ENCODE measurements around the gene TMEM140. TPM values are rescaled to one million over a fixed set of nuclear protein-coding genes. Genes with fewer than 3 reads are reported as not detected.

Gene TMEM140
- total and polyA plus RNA-seq, 9 of the 15 experiments (the other 6 are each of a cell fraction or from before 2014, with no cell fraction given), result 0.03 to 0.82 (median 0.23) TPM

DNA sequence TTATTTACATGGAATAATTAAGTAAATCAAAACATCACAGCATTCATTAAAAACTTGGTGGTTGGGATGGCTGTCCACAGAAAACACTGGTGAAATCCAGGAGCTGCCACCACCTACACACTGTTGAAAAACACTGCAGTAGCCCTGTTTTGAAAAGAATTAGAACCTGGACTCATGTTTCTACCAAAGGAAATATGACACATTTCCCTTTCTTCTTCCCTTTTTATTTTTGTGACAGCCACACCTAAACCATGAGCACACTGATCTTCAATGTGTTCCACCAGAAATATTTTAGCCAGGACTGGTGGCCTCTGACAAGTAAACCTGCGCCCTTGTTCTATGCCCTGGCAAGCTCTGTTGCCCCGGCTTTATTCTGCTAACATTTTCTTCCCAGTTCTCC lies 3.3 kb downstream of the TMEM140 start:
- ChIA-PET POLR2A (interaction anchor here (2.3 kb wide), 1 partner anchor 9 kb away, joined by 11 read pairs; no protein-coding TSS in a partner anchor), CTCF (ENCODE audit: low intra/inter-chr PET ratio) (no interaction called here)
- H3K9me3 ChIP-seq (replicated peaks; ENCODE audit: control insufficient read depth, insufficient read depth, low read depth, low read length), result peaks cover under 1% of the 10 kb centered on the region; the same call in 1 of the 2 replicates
- no peak for DNase-seq (ENCODE audit: extremely low read depth in 1 of 4, low spot score in 3 of 4)
- no peak overlapping the region for H3K4me2 ChIP-seq (ENCODE audit: insufficient read depth, low read length)
- no peaks in the 10 kb centered on the region for H3K27me3 ChIP-seq (ENCODE audit: control insufficient read depth in 2 of 2, insufficient read depth in 2 of 2, low read length in 2 of 2)
- no peak for ATAC-seq
- H3K27ac ChIP-seq (ENCODE audit: extremely low read depth, low read depth, low read length), result no peak overlapping the region
- no peak for FAIRE-seq
- H3K4me3 ChIP-seq, result no peak overlapping the region
- H2AFZ ChIP-seq (ENCODE audit: low read depth, low read length), result no peak overlapping the region
- H3K9me1 ChIP-seq (ENCODE audit: control insufficient read depth, insufficient read depth, low read length), result no peaks in the 10 kb centered on the region
- 27% methylated on average over 2 of the region's 2 CpGs for WGBS (ENCODE audit: insufficient coverage, low coverage, missing lambda C conversion rate)
- no TSS peak for BruUV-seq (replicated peaks)
- H3K4me1 ChIP-seq (replicated peaks in 1 of 2; ENCODE audit: control insufficient read depth in 2 of 2, insufficient read depth in 2 of 2, low read length in 2 of 2), result peaks cover 0 to 11% of the 10 kb centered on the region in 2 experiments; a peak in 3 of 5 replicates
- intact Hi-C loops (cut with micrococcal nuclease), result no loop called here
- no peak overlapping the region for H3K9ac ChIP-seq (ENCODE audit: insufficient read depth in 1 of 2, low read depth in 2 of 2, low read length in 2 of 2)
- in situ Hi-C loops (cut with MboI), result no loop called here
- H3K36me3 ChIP-seq (ENCODE audit: control insufficient read depth, insufficient read depth, low read length), result no peaks in the 10 kb centered on the region
- H4K20me1 ChIP-seq (replicated peaks; ENCODE audit: control insufficient read depth, insufficient read depth, low read length), result no peaks in the 10 kb centered on the region
- no peaks in the 10 kb centered on the region for H3K79me2 ChIP-seq (ENCODE audit: control insufficient read depth, insufficient read depth, low read length)
- TF ChIP-seq, protein P1, sequence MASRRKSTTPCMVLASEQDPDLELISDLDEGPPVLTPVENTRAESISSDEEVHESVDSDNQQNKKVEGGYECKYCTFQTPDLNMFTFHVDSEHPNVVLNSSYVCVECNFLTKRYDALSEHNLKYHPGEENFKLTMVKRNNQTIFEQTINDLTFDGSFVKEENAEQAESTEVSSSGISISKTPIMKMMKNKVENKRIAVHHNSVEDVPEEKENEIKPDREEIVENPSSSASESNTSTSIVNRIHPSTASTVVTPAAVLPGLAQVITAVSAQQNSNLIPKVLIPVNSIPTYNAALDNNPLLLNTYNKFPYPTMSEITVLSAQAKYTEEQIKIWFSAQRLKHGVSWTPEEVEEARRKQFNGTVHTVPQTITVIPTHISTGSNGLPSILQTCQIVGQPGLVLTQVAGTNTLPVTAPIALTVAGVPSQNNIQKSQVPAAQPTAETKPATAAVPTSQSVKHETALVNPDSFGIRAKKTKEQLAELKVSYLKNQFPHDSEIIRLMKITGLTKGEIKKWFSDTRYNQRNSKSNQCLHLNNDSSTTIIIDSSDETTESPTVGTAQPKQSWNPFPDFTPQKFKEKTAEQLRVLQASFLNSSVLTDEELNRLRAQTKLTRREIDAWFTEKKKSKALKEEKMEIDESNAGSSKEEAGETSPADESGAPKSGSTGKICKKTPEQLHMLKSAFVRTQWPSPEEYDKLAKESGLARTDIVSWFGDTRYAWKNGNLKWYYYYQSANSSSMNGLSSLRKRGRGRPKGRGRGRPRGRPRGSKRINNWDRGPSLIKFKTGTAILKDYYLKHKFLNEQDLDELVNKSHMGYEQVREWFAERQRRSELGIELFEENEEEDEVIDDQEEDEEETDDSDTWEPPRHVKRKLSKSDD (conservative IDR thresholded peaks at IDR 0.05; ENCODE audit: low read length), result no peak
- TF ChIP-seq ZNF23 (CRISPR knock-in tag; IDR thresholded peaks at IDR 0.05) (no peak), HCFC1 (IDR thresholded peaks at IDR 0.05; ENCODE audit: low read depth, low read length) (no peak), ZNF124 (CRISPR knock-in tag; IDR thresholded peaks at IDR 0.05) (no peak), SIRT6 (IDR thresholded peaks at IDR 0.05; ENCODE audit: low read depth, low read length) (no peak), ZNF583 (CRISPR knock-in tag; IDR thresholded peaks at IDR 0.05) (no peak), SAFB (IDR thresholded peaks at IDR 0.05; ENCODE audit: borderline replicate concordance, low read depth, low read length) (no peak), CEBPB (tag; IDR thresholded peaks at IDR 0.05) (no peak), SMAD3 (CRISPR knock-in tag; conservative IDR thresholded peaks at IDR 0.05) (no peak), ZZZ3 (IDR thresholded peaks at IDR 0.05) (no peak), SREBF2 (CRISPR knock-in tag; IDR thresholded peaks at IDR 0.05) (no peak), ZBTB8A (IDR thresholded peaks at IDR 0.05; ENCODE audit: partially characterized antibody) (no peak), GABPA (tag; conservative IDR thresholded peaks at IDR 0.05; ENCODE audit: low read depth) (no peak)
- TF ChIP-seq, protein P2, sequence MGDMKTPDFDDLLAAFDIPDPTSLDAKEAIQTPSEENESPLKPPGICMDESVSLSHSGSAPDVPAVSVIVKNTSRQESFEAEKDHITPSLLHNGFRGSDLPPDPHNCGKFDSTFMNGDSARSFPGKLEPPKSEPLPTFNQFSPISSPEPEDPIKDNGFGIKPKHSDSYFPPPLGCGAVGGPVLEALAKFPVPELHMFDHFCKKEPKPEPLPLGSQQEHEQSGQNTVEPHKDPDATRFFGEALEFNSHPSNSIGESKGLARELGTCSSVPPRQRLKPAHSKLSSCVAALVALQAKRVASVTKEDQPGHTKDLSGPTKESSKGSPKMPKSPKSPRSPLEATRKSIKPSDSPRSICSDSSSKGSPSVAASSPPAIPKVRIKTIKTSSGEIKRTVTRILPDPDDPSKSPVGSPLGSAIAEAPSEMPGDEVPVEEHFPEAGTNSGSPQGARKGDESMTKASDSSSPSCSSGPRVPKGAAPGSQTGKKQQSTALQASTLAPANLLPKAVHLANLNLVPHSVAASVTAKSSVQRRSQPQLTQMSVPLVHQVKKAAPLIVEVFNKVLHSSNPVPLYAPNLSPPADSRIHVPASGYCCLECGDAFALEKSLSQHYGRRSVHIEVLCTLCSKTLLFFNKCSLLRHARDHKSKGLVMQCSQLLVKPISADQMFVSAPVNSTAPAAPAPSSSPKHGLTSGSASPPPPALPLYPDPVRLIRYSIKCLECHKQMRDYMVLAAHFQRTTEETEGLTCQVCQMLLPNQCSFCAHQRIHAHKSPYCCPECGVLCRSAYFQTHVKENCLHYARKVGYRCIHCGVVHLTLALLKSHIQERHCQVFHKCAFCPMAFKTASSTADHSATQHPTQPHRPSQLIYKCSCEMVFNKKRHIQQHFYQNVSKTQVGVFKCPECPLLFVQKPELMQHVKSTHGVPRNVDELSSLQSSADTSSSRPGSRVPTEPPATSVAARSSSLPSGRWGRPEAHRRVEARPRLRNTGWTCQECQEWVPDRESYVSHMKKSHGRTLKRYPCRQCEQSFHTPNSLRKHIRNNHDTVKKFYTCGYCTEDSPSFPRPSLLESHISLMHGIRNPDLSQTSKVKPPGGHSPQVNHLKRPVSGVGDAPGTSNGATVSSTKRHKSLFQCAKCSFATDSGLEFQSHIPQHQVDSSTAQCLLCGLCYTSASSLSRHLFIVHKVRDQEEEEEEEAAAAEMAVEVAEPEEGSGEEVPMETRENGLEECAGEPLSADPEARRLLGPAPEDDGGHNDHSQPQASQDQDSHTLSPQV (IDR thresholded peaks at IDR 0.05), result no peak
- TF ChIP-seq, protein P3, sequence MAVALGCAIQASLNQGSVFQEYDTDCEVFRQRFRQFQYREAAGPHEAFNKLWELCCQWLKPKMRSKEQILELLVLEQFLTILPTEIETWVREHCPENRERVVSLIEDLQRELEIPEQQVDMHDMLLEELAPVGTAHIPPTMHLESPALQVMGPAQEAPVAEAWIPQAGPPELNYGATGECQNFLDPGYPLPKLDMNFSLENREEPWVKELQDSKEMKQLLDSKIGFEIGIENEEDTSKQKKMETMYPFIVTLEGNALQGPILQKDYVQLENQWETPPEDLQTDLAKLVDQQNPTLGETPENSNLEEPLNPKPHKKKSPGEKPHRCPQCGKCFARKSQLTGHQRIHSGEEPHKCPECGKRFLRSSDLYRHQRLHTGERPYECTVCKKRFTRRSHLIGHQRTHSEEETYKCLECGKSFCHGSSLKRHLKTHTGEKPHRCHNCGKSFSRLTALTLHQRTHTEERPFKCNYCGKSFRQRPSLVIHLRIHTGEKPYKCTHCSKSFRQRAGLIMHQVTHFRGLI (CRISPR knock-in tag; IDR thresholded peaks at IDR 0.05), result no peak

All from K562 (cell line).